ENCODE measurements around the gene FAM187B.
"Not testable (repeated sequence)": the region's sequence is repeated elsewhere in the genome, so short reads cannot be mapped to it uniquely, and the experiment has no call there.

The FAM187B gene

GRCh38 chr19:35262101-35262761 lies 33.7 kb upstream of the FAM187B start:
- no peak for DNase-seq

- DNase-seq = no peak
Measured at GRCh38 chr19:35261356-35262100, 33.0 kb upstream of the FAM187B start.

- DNase-seq = no peak
Measured at GRCh38 chr19:35260694-35261304, 32.3 kb upstream of the FAM187B start.

- no peak for DNase-seq
Measured at GRCh38 chr19:35257113-35257461, 28.5 kb upstream of the FAM187B start.

GRCh38 chr19:35256566-35256965 lies 28.0 kb upstream of the FAM187B start:
- no peak for DNase-seq

- no peak for DNase-seq
Measured at GRCh38 chr19:35254341-35255297, 26.1 kb upstream of the FAM187B start.

GRCh38 chr19:35253316-35254286 lies 25.1 kb upstream of the FAM187B start:
- no peak for DNase-seq

GRCh38 chr19:35251456-35251855 lies 22.9 kb upstream of the FAM187B start:
- DNase-seq = no peak

GRCh38 chr19:35249848-35250711 lies 21.5 kb upstream of the FAM187B start:
- no peak for DNase-seq

- DNase-seq = no peak
Measured at GRCh38 chr19:35249146-35249847, 20.8 kb upstream of the FAM187B start.

GRCh38 chr19:35248310-35249145 lies 20.0 kb upstream of the FAM187B start, which contains the start of gene LSR:
LSR (plus strand) TSS chr19:35249002; CDS start chr19:35249023, 21 bp downstream.
- no peak for DNase-seq

- no peak for DNase-seq
Measured at GRCh38 chr19:35247526-35248309, 19.2 kb upstream of the FAM187B start.

- DNase-seq = no peak
Measured at GRCh38 chr19:35246466-35247092, 18.0 kb upstream of the FAM187B start.

- no peak for DNase-seq
Measured at GRCh38 chr19:35241417-35241816, 12.9 kb upstream of the FAM187B start.

GRCh38 chr19:35240327-35240726 lies 11.8 kb upstream of the FAM187B start:
- DNase-seq = no peak

GRCh38 chr19:35239597-35239996 lies 11.1 kb upstream of the FAM187B start:
- not testable (repeated sequence) for DNase-seq

GRCh38 chr19:35236638-35237400 lies 8.3 kb upstream of the FAM187B start:
- no peak for DNase-seq
